ENCODE measurements around the gene SIL1. TPM values are rescaled to one million over a fixed set of nuclear protein-coding genes. Genes with fewer than 3 reads are reported as not detected.

SIL1 gene
- total and polyA plus RNA-seq, 2 donors (not counting 3 experiments of a cell fraction or from before 2014, with no cell fraction given), result 47.6 to 67.2 TPM

DNA sequence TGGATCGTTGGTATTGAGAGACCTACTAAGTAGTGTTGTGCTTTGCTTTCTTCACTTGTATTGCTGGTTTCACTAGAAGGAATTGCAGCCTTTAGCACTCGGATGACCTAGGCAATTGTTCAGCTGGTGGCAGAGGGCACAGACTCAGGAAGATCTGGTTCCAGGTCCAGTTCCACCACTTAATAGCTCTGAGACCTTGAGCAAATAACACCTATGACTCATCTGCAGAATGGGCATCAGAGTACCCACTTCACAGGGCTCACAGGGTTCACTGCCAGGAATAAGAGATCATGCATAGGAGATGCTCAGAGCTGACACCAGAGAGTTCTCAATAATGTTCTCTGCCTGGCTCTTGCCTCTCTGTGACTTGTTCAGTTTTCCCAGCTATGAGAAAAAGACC, 133.6 kb downstream of the SIL1 start:
- H3K9me1 ChIP-seq (replicated peaks; ENCODE audit: control insufficient read depth, extremely low read depth, insufficient read depth, low read length), result no peaks in the 10 kb centered on the region
- TF ChIP-seq POLR2A (IDR thresholded peaks at IDR 0.05; ENCODE audit: low read depth, low read length) (no peak), MYC (IDR thresholded peaks at IDR 0.05; ENCODE audit: low read depth, low read length) (no peak), FOS (IDR thresholded peaks at IDR 0.05; ENCODE audit: borderline replicate concordance, insufficient read depth, low read length) (no peak), EZH2 (IDR thresholded peaks at IDR 0.05; ENCODE audit: borderline replicate concordance, low read depth, low read length, severe bottlenecking) (no peak), JUN (IDR thresholded peaks at IDR 0.05; ENCODE audit: borderline replicate concordance, insufficient read depth, insufficient read length, low read depth) (no peak), GATA2 (IDR thresholded peaks at IDR 0.05; ENCODE audit: insufficient read depth, insufficient read length, low read depth, low read length) (no peak), POLR2AphosphoS5 (IDR thresholded peaks at IDR 0.05; ENCODE audit: insufficient read depth, low read depth, low read length) (no peak)
- TF ChIP-seq, protein P1, sequence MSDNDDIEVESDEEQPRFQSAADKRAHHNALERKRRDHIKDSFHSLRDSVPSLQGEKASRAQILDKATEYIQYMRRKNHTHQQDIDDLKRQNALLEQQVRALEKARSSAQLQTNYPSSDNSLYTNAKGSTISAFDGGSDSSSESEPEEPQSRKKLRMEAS (IDR thresholded peaks at IDR 0.05; ENCODE audit: insufficient read depth, insufficient read length), result no peak
- TF ChIP-seq, protein P2, sequence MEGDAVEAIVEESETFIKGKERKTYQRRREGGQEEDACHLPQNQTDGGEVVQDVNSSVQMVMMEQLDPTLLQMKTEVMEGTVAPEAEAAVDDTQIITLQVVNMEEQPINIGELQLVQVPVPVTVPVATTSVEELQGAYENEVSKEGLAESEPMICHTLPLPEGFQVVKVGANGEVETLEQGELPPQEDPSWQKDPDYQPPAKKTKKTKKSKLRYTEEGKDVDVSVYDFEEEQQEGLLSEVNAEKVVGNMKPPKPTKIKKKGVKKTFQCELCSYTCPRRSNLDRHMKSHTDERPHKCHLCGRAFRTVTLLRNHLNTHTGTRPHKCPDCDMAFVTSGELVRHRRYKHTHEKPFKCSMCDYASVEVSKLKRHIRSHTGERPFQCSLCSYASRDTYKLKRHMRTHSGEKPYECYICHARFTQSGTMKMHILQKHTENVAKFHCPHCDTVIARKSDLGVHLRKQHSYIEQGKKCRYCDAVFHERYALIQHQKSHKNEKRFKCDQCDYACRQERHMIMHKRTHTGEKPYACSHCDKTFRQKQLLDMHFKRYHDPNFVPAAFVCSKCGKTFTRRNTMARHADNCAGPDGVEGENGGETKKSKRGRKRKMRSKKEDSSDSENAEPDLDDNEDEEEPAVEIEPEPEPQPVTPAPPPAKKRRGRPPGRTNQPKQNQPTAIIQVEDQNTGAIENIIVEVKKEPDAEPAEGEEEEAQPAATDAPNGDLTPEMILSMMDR (IDR thresholded peaks at IDR 0.05; ENCODE audit: extremely low read depth in 1 of 2, insufficient read depth in 1 of 2, low read depth in 1 of 2, low read length in 2 of 2), result no peak
- ChIA-PET CTCF (interaction anchor here (1.0 to 1.9 kb wide), 3 partner anchors 11 to 53 kb away, joined by 3 to 6 read pairs (median 3); no protein-coding TSS in a partner anchor), POLR2A (no interaction called here)
- H3K27me3 ChIP-seq (ENCODE audit: control insufficient read depth in 2 of 2, insufficient read depth in 2 of 2, low read length in 2 of 2), result no peaks in the 10 kb centered on the region
- H3K36me3 ChIP-seq (ENCODE audit: control insufficient read depth in 2 of 2, extremely low read depth in 1 of 2, insufficient read depth in 2 of 2, low read length in 2 of 2), result no peaks in the 10 kb centered on the region
- intact Hi-C loops (cut with micrococcal nuclease), result no loop called here
- no peak overlapping the region for H3K4me2 ChIP-seq (ENCODE audit: insufficient read depth, low read length)
- no peak overlapping the region for H2AFZ ChIP-seq (ENCODE audit: low read depth, low read length)
- FAIRE-seq (no peak), DNase-seq (ENCODE audit: low read depth, low spot score) (no peak)
- H3K9ac ChIP-seq (replicated peaks; ENCODE audit: extremely low read depth, insufficient read depth, low read length), result no peak overlapping the region
- dilution Hi-C loops (cut with MboI; ENCODE audit: extremely low pct_ligation_motif_present, low sequenced_read_pairs), result no loop called here
- H3K79me2 ChIP-seq (ENCODE audit: control insufficient read depth, insufficient read depth, low read length), result no peaks in the 10 kb centered on the region
- H3K4me1 ChIP-seq (ENCODE audit: control insufficient read depth, extremely low read depth, insufficient read depth, low read length), result peaks cover 14% of the 10 kb centered on the region
- H3K9me3 ChIP-seq (replicated peaks; ENCODE audit: control insufficient read depth, insufficient read depth, low read length), result no peaks in the 10 kb centered on the region
- no peaks in the 10 kb centered on the region for H4K20me1 ChIP-seq (replicated peaks; ENCODE audit: control insufficient read depth, extremely low read depth, insufficient read depth, low read length)
- no TSS peak for BruUV-seq (replicated peaks)
- H3K27ac ChIP-seq (ENCODE audit: insufficient read depth, low read depth, low read length), result no peak overlapping the region
- no peak overlapping the region for H3K4me3 ChIP-seq (replicated peaks in 1 of 3; ENCODE audit: insufficient read depth in 1 of 3, low read depth in 1 of 3, low read length in 3 of 3)
